Activated naive CD4-positive, alpha-beta T cell (primary cell): Measurements from ENCODE around the gene MYO16.

ENCODE experiments used
- DNase-seq, 4 experiments: peaks; one replicate each; lab custom pipeline; 2025; lab: John Stamatoyannopoulos, UW

The MYO16 gene

DNA sequence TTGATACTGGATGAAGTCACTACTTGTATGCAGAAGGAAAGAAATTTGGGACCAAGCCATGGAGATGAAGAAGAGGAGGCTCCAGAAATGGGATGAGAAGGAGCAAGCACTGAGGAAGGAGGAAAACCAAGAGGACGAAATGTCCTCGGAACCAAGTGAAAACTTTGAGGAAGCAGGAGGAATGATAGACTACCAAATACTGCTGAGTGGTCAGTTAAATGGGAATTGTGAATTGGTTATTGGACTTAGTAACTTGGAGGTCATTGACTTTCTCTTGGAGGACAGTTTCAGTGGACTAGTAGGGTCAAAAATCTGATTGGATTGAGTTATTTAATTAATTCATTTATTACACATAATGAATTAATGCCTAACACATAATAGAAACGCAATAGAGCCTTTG lies 167.9 kb downstream of the MYO16 start:
- no peak for DNase-seq

GRCh38 chr13:108807841-108808240 lies 178.4 kb downstream of the MYO16 start:
- no peak for DNase-seq

- DNase-seq: no peak
Measured at GRCh38 chr13:108812165-108812564, 182.8 kb downstream of the MYO16 start.

GRCh38 chr13:108812661-108813060 lies 183.2 kb downstream of the MYO16 start:
- no peak for DNase-seq

- DNase-seq: no peak
Measured at GRCh38 chr13:108813587-108814170, 184.3 kb downstream of the MYO16 start.

DNA sequence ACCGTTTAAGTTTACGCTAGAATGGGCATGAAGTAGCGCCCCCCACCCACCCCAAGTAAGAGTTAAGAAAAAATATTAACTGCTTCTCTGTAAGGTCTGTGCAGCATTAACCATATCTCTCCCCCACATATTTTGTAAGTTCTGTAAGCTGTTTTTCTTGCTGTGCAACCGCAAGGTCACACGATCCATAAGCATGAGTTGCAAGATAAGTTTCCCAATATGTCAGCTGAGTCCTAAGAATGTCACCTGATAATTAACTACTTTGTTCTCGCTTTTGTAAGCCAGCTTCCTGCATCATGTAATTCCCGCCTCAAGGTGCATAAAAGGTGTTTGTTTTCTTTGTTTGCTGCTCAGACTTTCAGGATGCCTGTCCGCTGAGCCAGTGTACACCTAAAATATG lies 187.0 kb downstream of the MYO16 start:
- DNase-seq: no peak

- DNase-seq: no peak
Measured at GRCh38 chr13:108827646-108828045, 198.2 kb downstream of the MYO16 start.

GRCh38 chr13:108828086-108828815 lies 198.8 kb downstream of the MYO16 start:
- no peak for DNase-seq

GRCh38 chr13:108830916-108831315 lies 201.5 kb downstream of the MYO16 start:
- no peak for DNase-seq

GRCh38 chr13:108833531-108833930 lies 204.1 kb downstream of the MYO16 start:
- no peak for DNase-seq

GRCh38 chr13:108834193-108834592 lies 204.8 kb downstream of the MYO16 start:
- no peak for DNase-seq

DNA sequence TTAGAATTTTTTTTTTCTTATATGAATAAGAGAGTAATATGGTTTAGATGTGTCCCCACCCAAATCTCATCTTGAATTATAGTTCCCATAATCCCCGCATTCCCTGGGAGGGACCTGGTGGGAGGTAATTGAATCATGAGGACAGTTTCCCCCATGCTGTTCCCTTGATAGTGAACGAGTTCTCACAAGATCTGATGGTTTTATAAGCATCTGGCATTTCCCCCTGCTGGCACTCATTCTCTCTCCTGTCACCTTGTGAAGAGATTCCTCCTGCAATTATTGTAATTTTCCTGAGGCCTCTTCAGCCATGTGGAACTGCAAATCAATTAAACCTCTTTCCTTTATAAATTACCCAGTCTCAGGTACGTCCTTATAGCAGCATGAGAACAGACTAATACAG lies 205.7 kb downstream of the MYO16 start:
- no peak for DNase-seq

GRCh38 chr13:108850691-108851090 lies 221.3 kb downstream of the MYO16 start:
- no peak for DNase-seq

- DNase-seq: no peak
Measured at GRCh38 chr13:108851660-108852059, 222.2 kb downstream of the MYO16 start.

DNA sequence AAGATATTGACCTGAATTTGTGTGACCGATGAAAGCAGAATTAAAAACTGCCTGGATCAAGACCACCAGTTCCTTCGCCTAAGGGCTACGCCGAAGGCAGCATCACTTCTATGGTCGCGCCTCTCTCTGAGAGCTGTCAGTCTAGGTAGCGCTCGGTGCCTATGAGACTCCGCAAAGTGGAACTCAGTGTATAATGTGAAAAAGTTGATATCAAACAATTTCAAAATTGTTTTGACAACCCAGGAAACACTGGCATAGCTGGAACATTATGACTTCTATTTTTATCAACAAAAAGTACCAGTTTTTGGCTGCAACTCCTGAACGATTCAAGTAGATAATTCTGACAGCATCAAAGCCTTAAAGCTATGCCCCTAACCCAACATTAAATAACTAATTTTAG lies 223.6 kb downstream of the MYO16 start:
- no peak for DNase-seq

- no peak for DNase-seq
Measured at GRCh38 chr13:108855737-108856387, 226.5 kb downstream of the MYO16 start.

DNA sequence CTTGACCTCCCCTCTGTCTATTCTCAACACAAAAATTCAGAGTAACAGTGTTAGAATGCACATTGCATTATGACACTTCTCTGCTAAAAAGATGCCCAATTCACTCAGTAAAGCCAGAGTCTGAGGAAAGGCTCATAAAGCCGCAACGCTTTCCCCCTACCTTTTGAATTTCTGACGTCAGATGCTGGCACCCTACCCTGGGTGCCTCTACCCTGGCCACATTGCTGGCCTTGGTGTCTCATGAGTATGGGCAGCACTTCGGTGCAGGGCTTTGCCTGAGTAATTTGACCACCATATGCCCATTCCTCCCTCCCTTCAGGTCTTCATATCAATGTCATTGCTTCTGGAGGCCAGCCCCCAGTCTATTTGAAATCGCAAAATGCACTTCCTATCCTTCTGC lies 229.3 kb downstream of the MYO16 start:
- DNase-seq: no peak

GRCh38 chr13:108859197-108860012 lies 230.0 kb downstream of the MYO16 start:
- no peak for DNase-seq

DNA sequence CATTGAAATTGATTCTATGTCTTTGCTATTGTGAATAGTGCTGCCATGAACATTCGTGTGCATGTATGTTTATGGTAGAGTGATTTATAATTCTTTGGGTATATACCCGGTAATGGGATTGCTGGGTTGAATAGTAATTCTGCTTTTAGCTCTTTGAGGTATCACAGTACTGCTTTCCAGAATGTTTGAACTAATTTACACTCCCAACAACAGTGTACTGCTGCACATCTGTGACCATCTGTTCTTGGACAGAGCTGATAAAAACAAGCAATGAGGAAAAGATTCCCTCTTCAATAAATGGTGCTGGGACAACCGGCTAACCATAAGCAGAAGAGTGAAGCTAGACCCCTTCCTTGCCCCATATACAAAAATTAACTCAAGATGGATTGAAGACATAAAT lies 231.0 kb downstream of the MYO16 start:
- DNase-seq: no peak

DNA sequence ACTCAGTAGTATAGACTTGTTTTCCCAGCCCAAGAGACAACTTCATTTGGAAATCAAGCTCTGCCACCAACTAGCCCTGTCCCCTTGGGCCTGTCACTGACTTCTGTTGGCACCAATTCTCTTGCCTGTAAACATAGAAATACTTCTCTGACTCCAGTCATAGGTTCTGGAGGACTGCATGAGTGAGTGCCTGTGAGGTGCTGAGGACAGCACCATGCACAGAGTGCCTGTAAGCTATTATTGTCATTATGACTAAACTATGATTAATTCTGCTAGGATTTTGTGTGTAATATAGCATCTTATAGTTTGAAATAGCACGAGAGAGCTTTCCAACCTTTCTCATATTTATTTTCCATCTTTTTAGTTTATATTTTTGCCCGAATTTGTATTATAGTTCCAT lies 247.9 kb downstream of the MYO16 start:
- no peak for DNase-seq

DNA sequence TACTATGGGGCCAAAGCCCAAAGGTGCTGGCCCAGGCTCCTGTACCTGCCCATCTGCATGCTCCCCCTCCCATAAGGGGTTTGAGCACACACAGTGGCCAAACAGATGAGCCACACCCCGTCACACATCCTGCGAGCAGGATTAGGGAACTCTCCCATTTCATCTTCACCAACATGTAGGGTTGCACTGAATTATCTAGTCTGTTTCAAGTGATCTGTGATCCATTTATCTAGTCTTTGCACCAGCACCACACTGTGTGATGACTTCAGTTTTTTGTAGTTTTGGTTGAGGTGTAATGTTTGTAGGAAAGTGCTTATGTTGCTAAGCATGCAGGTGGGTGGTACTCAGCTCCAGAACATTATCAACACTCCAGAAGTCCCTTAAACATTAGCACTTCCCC lies 249.3 kb downstream of the MYO16 start:
- no peak for DNase-seq

GRCh38 chr13:108889324-108889984 lies 260.0 kb downstream of the MYO16 start:
- DNase-seq: no peak
